ENCODE results near the gene WRAP53.

GRCh38 chr17:7650509-7651096, 37.7 kb upstream of the WRAP53 start, which contains the start of gene ATP1B2:
- TF ChIP-seq CTCF (conservative IDR thresholded peaks at IDR 0.05 in 1 of 2, IDR thresholded peaks at IDR 0.05 in 1 of 2; ENCODE audit: extremely low read depth in 1 of 2, insufficient read depth in 1 of 2, low read depth in 1 of 2, low read length in 2 of 2) (no peak), EZH2 (IDR thresholded peaks at IDR 0.05; ENCODE audit: borderline replicate concordance, low read length) (no peak)

All from mammary epithelial cell (primary cell).